ENCODE measurements around the gene BMF.

DNA sequence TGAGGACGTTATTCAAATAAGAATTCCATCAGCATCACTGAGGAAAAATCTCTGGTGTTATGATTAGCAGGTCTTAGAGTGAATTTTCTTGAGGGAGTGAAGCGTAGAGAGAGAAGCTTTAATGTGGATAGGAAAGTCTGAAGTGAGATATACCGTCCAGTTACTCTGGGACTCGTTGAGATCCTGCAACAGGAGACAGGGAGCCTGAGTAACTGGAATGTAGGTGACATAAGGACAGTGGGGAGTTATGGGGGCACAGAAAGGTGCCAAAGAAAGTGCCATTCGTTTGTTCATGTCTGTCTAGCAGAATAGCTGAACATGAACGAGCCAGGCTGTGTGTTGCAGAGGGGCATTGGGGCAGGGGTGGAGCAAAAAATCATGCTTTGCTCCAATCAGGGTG, 42.8 kb upstream of the BMF start:
- TF ChIP-seq, protein P1, sequence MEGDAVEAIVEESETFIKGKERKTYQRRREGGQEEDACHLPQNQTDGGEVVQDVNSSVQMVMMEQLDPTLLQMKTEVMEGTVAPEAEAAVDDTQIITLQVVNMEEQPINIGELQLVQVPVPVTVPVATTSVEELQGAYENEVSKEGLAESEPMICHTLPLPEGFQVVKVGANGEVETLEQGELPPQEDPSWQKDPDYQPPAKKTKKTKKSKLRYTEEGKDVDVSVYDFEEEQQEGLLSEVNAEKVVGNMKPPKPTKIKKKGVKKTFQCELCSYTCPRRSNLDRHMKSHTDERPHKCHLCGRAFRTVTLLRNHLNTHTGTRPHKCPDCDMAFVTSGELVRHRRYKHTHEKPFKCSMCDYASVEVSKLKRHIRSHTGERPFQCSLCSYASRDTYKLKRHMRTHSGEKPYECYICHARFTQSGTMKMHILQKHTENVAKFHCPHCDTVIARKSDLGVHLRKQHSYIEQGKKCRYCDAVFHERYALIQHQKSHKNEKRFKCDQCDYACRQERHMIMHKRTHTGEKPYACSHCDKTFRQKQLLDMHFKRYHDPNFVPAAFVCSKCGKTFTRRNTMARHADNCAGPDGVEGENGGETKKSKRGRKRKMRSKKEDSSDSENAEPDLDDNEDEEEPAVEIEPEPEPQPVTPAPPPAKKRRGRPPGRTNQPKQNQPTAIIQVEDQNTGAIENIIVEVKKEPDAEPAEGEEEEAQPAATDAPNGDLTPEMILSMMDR (IDR thresholded peaks at IDR 0.05; ENCODE audit: insufficient read depth, low read length), result no peak
- TF ChIP-seq POLR2AphosphoS5 (IDR thresholded peaks at IDR 0.05; ENCODE audit: low read depth), result no peak
- TF ChIP-seq, protein P2, sequence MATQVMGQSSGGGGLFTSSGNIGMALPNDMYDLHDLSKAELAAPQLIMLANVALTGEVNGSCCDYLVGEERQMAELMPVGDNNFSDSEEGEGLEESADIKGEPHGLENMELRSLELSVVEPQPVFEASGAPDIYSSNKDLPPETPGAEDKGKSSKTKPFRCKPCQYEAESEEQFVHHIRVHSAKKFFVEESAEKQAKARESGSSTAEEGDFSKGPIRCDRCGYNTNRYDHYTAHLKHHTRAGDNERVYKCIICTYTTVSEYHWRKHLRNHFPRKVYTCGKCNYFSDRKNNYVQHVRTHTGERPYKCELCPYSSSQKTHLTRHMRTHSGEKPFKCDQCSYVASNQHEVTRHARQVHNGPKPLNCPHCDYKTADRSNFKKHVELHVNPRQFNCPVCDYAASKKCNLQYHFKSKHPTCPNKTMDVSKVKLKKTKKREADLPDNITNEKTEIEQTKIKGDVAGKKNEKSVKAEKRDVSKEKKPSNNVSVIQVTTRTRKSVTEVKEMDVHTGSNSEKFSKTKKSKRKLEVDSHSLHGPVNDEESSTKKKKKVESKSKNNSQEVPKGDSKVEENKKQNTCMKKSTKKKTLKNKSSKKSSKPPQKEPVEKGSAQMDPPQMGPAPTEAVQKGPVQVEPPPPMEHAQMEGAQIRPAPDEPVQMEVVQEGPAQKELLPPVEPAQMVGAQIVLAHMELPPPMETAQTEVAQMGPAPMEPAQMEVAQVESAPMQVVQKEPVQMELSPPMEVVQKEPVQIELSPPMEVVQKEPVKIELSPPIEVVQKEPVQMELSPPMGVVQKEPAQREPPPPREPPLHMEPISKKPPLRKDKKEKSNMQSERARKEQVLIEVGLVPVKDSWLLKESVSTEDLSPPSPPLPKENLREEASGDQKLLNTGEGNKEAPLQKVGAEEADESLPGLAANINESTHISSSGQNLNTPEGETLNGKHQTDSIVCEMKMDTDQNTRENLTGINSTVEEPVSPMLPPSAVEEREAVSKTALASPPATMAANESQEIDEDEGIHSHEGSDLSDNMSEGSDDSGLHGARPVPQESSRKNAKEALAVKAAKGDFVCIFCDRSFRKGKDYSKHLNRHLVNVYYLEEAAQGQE (IDR thresholded peaks at IDR 0.05; ENCODE audit: insufficient replicate concordance, low read depth), result no peak
- TF ChIP-seq SPI1 (IDR thresholded peaks at IDR 0.05; ENCODE audit: borderline replicate concordance, low read depth), result no peak
